ENCODE data around the gene SPRR2F.

The SPRR2F gene

GRCh38 chr1:153072806-153073726 lies 40.2 kb downstream of the SPRR2F start:
- DNase-seq = no peak

DNA sequence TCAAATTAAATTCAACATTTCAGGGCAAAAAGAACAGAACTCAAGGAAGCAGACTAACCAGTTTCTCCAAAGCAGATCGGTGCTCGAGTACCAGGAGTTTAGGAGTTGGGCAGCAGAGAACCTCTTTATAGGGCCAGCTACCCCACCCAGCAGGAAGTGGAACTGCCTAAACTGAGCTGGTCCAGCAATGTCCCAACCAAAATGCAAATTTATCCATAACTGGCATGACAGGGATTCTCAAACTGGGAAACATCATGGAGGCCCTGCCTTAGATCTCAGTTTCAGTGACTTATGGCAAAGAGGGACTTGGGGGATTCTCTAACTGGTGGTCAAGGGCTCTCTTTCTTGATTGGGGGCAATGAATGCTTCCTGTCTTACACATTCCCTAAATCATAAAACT lies 41.8 kb downstream of the SPRR2F start, which contains the start of gene SPRR2B:
SPRR2B (minus strand) TSS at position 101 of the 400 bp plus-strand sequence. CDS start 772 bp downstream, outside the sequence.
- DNase-seq = no peak

GRCh38 chr1:153070243-153070642 lies 43.1 kb downstream of the SPRR2F start:
- DNase-seq = no peak

Data from NCI-H1092 treated with DMSO at 0.1 percent for 48 hours (cell line).